SK-N-SH treated with all-trans-retinoic acid at 6 μM for 48 hours (cell line): Measurements from ENCODE around the gene ART3.

Experiments used
- ARNTL ChIP-seq: fragments of 450-650 bp; formaldehyde crosslinking; IDR thresholded peaks from 2 replicates; pipeline ENCODE4 v1.5.0; 2020; ENCODE audit warnings: low read depth, mild to moderate bottlenecking, moderate library complexity, borderline replicate concordance
- ISL1 ChIP-seq: fragments of 250-450 bp; sonication (Bioruptor Pico); IDR thresholded peaks from 2 replicates; pipeline ENCODE4 v2.1.2; 2022; ENCODE audit warnings: mild to moderate bottlenecking, moderate library complexity
- TCF4 ChIP-seq: fragments of 250-450 bp; sonication (Bioruptor Pico); IDR thresholded peaks from 2 replicates; pipeline ENCODE4 v1.8.0; 2021; ENCODE audit warnings: mild to moderate bottlenecking, moderate library complexity, borderline replicate concordance
- TF ChIP-seq, protein P1 (sequence below): fragments of 250-450 bp; sonication (Bioruptor Pico); IDR thresholded peaks from 2 replicates; pipeline ENCODE4 v1.5.1; 2020; ENCODE audit warnings: low read depth, mild to moderate bottlenecking, moderate library complexity
- TF ChIP-seq, protein P2 (sequence below): fragments of 250-450 bp; sonication (Bioruptor Pico); IDR thresholded peaks from 2 replicates; pipeline ENCODE4 v1.8.0; 2020; ENCODE audit warnings: mild to moderate bottlenecking, moderate library complexity, borderline replicate concordance
- TF ChIP-seq, protein P3 (sequence below): fragments of 250-450 bp; sonication (Bioruptor Pico); IDR thresholded peaks from 2 replicates; pipeline ENCODE4 v1.5.1; 2021; ENCODE audit warnings: mild to moderate bottlenecking, moderate library complexity

DNA sequence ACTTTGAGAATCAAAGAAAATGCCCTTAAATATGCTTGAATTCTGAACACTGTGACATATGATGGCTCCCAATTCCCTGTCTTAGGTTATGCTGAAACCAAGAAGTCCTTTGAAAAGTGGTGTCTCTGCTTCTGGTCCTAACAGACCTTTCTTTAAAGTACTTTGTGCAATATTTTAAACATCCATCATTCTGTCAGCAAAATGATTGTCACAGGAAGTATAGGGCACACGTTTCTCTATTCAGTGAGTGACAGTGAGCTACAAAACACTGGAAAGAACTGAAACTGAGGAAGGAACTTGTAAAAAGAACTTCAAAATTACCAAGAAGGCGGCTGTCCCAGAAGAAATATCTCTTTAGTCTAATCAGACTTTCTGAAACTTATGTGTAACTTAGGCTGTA, 85.8 kb downstream of the ART3 start:
- TF ChIP-seq, protein P1, sequence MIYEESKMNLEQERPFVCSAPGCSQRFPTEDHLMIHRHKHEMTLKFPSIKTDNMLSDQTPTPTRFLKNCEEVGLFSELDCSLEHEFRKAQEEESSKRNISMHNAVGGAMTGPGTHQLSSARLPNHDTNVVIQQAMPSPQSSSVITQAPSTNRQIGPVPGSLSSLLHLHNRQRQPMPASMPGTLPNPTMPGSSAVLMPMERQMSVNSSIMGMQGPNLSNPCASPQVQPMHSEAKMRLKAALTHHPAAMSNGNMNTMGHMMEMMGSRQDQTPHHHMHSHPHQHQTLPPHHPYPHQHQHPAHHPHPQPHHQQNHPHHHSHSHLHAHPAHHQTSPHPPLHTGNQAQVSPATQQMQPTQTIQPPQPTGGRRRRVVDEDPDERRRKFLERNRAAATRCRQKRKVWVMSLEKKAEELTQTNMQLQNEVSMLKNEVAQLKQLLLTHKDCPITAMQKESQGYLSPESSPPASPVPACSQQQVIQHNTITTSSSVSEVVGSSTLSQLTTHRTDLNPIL = no peak
- TF ChIP-seq TCF4 (CRISPR knock-in tag) (no peak), ISL1 (CRISPR knock-in tag) (no peak), ARNTL (no peak)
- TF ChIP-seq, protein P2, sequence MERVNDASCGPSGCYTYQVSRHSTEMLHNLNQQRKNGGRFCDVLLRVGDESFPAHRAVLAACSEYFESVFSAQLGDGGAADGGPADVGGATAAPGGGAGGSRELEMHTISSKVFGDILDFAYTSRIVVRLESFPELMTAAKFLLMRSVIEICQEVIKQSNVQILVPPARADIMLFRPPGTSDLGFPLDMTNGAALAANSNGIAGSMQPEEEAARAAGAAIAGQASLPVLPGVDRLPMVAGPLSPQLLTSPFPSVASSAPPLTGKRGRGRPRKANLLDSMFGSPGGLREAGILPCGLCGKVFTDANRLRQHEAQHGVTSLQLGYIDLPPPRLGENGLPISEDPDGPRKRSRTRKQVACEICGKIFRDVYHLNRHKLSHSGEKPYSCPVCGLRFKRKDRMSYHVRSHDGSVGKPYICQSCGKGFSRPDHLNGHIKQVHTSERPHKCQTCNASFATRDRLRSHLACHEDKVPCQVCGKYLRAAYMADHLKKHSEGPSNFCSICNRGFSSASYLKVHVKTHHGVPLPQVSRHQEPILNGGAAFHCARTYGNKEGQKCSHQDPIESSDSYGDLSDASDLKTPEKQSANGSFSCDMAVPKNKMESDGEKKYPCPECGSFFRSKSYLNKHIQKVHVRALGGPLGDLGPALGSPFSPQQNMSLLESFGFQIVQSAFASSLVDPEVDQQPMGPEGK (CRISPR knock-in tag) = no peak
- TF ChIP-seq, protein P3, sequence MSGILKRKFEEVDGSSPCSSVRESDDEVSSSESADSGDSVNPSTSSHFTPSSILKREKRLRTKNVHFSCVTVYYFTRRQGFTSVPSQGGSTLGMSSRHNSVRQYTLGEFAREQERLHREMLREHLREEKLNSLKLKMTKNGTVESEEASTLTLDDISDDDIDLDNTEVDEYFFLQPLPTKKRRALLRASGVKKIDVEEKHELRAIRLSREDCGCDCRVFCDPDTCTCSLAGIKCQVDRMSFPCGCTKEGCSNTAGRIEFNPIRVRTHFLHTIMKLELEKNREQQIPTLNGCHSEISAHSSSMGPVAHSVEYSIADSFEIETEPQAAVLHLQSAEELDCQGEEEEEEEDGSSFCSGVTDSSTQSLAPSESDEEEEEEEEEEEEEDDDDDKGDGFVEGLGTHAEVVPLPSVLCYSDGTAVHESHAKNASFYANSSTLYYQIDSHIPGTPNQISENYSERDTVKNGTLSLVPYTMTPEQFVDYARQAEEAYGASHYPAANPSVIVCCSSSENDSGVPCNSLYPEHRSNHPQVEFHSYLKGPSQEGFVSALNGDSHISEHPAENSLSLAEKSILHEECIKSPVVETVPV (CRISPR knock-in tag) = no peak
